Lower leg skin (tissue), 3 donors: Measurements from ENCODE around the gene MAD1L1.

ENCODE experiments used
- POLR2A ChIP-seq, 2 donors: fragments of 450-650 bp; IDR thresholded peaks; one replicate each; pipeline ENCODE4 v1.6.1; 2016 to 2017; ENCODE audit warnings: antibody characterized with exemption in 2 of 2, mild to moderate bottlenecking in 1 of 2, moderate library complexity in 1 of 2
- TF ChIP-seq, protein P1 (sequence below), 3 donors: fragments of 450-650 bp; IDR thresholded peaks; one replicate each; pipeline ENCODE4 v1.5.1; 2016; ENCODE audit warnings: antibody characterized with exemption in 3 of 3, mild to moderate bottlenecking in 3 of 3, moderate library complexity in 2 of 3

DNA sequence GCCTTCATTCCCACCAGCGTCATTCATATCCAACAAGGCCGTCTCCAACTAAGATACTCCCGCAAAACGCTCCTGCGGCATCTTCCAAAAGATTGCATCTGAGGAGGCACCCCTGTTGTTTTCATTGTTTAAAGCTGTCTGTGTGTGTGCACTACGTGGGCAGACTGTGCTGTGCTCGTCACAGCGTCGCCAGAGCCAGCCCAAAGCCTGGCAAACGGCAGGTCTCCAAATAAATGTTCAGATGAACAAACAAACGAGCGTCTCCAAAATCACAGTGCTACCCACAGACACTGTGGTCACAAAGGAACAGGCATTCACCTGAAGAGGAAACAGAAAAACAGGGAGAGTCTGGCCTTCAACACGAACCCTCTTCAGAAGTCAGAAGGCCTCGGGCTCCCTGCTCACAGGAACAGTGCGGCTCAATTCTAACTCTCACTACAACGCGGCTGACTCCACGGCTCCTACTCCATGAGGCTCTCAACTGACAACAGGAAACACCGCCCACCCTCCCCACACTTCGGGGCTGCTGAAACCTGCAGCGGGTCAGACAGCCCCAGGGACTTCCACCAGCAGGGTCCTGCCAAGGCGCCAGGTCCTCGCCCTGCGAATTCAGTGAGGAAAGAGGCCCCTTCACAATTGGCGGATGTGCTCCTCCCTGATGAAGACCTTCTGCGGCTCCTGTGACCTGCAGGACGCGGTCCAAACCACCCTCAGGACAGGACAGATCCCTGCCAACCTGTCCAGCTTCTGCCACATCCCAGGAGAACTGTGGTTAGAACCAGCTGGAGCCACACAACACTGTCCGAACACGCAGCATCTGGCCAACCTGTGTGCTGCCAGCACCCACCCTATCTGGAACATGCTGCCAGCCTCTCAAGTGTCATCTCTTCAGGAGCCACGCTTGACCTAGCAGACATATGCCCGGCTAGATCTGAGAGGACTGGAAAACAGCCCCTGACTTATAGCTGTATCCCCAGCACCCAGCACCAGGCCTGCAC, 36.1 kb downstream of the MAD1L1 start:
- TF ChIP-seq, protein P1, sequence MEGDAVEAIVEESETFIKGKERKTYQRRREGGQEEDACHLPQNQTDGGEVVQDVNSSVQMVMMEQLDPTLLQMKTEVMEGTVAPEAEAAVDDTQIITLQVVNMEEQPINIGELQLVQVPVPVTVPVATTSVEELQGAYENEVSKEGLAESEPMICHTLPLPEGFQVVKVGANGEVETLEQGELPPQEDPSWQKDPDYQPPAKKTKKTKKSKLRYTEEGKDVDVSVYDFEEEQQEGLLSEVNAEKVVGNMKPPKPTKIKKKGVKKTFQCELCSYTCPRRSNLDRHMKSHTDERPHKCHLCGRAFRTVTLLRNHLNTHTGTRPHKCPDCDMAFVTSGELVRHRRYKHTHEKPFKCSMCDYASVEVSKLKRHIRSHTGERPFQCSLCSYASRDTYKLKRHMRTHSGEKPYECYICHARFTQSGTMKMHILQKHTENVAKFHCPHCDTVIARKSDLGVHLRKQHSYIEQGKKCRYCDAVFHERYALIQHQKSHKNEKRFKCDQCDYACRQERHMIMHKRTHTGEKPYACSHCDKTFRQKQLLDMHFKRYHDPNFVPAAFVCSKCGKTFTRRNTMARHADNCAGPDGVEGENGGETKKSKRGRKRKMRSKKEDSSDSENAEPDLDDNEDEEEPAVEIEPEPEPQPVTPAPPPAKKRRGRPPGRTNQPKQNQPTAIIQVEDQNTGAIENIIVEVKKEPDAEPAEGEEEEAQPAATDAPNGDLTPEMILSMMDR (IDR thresholded peaks at IDR 0.05) = no peak
- TF ChIP-seq POLR2A (IDR thresholded peaks at IDR 0.05) = no peak
